K562 (cell line): ENCODE measurements around the gene FOSL2. TPM values are rescaled to one million over a fixed set of nuclear protein-coding genes. Genes with fewer than 3 reads are reported as not detected.

ENCODE experiments used
- ATAC-seq: fragments of 200-7000 bp; cut with Tn5 transposase; 3 replicates; pipeline ENCODE4 v1.9.1; 2020; ENCODE audit warnings: moderate library complexity
- BruUV-seq: library from RNA; stranded (reverse); fragments of 400-500 nt; replicated peaks from 2 replicates; lab custom pipeline; 2021; lab: Mats Ljungman, UMichigan
- CTCF ChIA-PET: fragments of 300-600 bp; formaldehyde crosslinking; extraction: SDS; loops from one replicate; lab custom pipeline; 2021; ENCODE audit warnings: low intra/inter-chr PET ratio; lab: Yijun Ruan, JAX
- POLR2A ChIA-PET: fragments of 300-600, 350-650 bp; sonication (Branson Sonifier 250); formaldehyde crosslinking; extraction: SDS; loops from one replicate; lab custom pipeline; 2021; ENCODE audit warnings: antibody characterized with exemption, inconsistent platforms; lab: Yijun Ruan, JAX
- DNase-seq, 4 experiments: peaks; one replicate each; pipeline versions ENCODE4 v3.0.0 to v3.0.0-alpha.2; 2011 to 2018; ENCODE audit warnings: low spot score in 3 of 4, mixed read lengths in 3 of 4; ENCODE audit errors: extremely low read depth in 1 of 4
- FAIRE-seq: peaks from 2 replicates; lab custom pipeline; 2011; peaks lifted over from hg19 to GRCh38; lab: Jason Lieb, UNC
- H2AFZ ChIP-seq: 2 replicates; pipeline ENCODE4 v1.6.0; 2011; ENCODE audit warnings: low read depth, low read length, control low read depth, inconsistent platforms
- H3K27ac ChIP-seq: fragments of 200-600 bp; 3 replicates; pipeline ENCODE4 v1.8.0; 2011; ENCODE audit warnings: low read depth, mild to moderate bottlenecking, control low read depth, inconsistent platforms, low read length, moderate library complexity, mixed read lengths; ENCODE audit errors: extremely low read depth
- H3K27me3 ChIP-seq, 2 experiments: fragments of 300-600 bp in 1 of 2; 2 replicates in 1 of 2; 3 replicates in 1 of 2; pipeline versions ENCODE4 v1.6.0 to v1.8.0; 2011; ENCODE audit warnings: inconsistent platforms in 2 of 2, low read length in 2 of 2, mild to moderate bottlenecking in 1 of 2, mixed read lengths in 1 of 2, moderate library complexity in 1 of 2; ENCODE audit not compliant: control insufficient read depth in 2 of 2, insufficient read depth in 2 of 2
- H3K36me3 ChIP-seq: fragments of 300-600 bp; 3 replicates; pipeline ENCODE4 v1.8.0; 2011; ENCODE audit warnings: mild to moderate bottlenecking, low read length, inconsistent platforms; ENCODE audit not compliant: control insufficient read depth, insufficient read depth
- H3K4me1 ChIP-seq, 2 experiments: fragments of 200-600 bp in 1 of 2; replicated peaks in 1 of 2; 2 replicates in 1 of 2; 3 replicates in 1 of 2; pipeline versions ENCODE4 v1.5.1 to v1.8.0; 2011; ENCODE audit warnings: inconsistent platforms in 2 of 2, low read length in 2 of 2, mild to moderate bottlenecking in 1 of 2, mixed read lengths in 1 of 2, moderate library complexity in 1 of 2; ENCODE audit not compliant: control insufficient read depth in 2 of 2, insufficient read depth in 2 of 2
- H3K4me2 ChIP-seq: 2 replicates; pipeline ENCODE4 v1.6.1; 2011; ENCODE audit warnings: low read length, control low read depth, inconsistent platforms, mixed read lengths; ENCODE audit not compliant: insufficient read depth
- H3K4me3 ChIP-seq: fragments of 200-600 bp; sonication (generic), shearing (Covaris generic); 2 replicates; pipeline ENCODE4 v1.5.1; 2016; ENCODE audit warnings: control low read depth, inconsistent platforms
- H3K79me2 ChIP-seq: fragments of 200-600 bp; 3 replicates; pipeline ENCODE4 v1.8.0; 2011; ENCODE audit warnings: low read length, inconsistent platforms; ENCODE audit not compliant: control insufficient read depth, insufficient read depth
- H3K9ac ChIP-seq, 2 experiments: 2 replicates each; pipeline versions ENCODE4 v1.6.0 to v1.6.1; 2011; ENCODE audit warnings: low read depth in 2 of 2, low read length in 2 of 2, control low read depth in 1 of 2, inconsistent platforms in 1 of 2, mild to moderate bottlenecking in 1 of 2, mixed read lengths in 1 of 2; ENCODE audit not compliant: insufficient read depth in 1 of 2
- H3K9me1 ChIP-seq: one replicate; pipeline ENCODE4 v1.6.0; 2011; ENCODE audit warnings: inconsistent platforms, mild to moderate bottlenecking, low read length, moderate library complexity; ENCODE audit not compliant: control insufficient read depth, insufficient read depth
- H3K9me3 ChIP-seq: replicated peaks from 2 replicates; pipeline ENCODE4 v1.5.1; 2011; ENCODE audit warnings: low read depth, low read length, inconsistent platforms; ENCODE audit not compliant: control insufficient read depth, insufficient read depth
- H4K20me1 ChIP-seq: replicated peaks from 2 replicates; pipeline ENCODE4 v1.6.1; 2011; ENCODE audit warnings: low read length, inconsistent platforms, mixed read lengths; ENCODE audit not compliant: control insufficient read depth, insufficient read depth
- ARID1B ChIP-seq: fragments of 450-650 bp; IDR thresholded peaks from 2 replicates; pipeline ENCODE4 v1.6.1; 2016; ENCODE audit warnings: antibody characterized with exemption, mild to moderate bottlenecking, inconsistent platforms
- CBX1 ChIP-seq: sonication (generic); IDR thresholded peaks from 2 replicates; pipeline ENCODE4 v1.6.1; 2016; ENCODE audit warnings: antibody characterized with exemption, low read depth, mild to moderate bottlenecking
- CCNT2 ChIP-seq: IDR thresholded peaks from 2 replicates; pipeline ENCODE4 v1.6.1; 2011; ENCODE audit warnings: borderline replicate concordance, low read depth, mild to moderate bottlenecking, moderate library complexity, mixed read lengths, low read length; ENCODE audit not compliant: insufficient read length; ENCODE audit errors: extremely low read depth
- GABPB1 ChIP-seq: sonication (generic); formaldehyde crosslinking; IDR thresholded peaks from 2 replicates; pipeline ENCODE4 v1.8.0; 2022; ENCODE audit warnings: mild to moderate bottlenecking, missing genetic modification reagents
- KLF6 ChIP-seq: fragments of 250-450 bp; sonication (Bioruptor Pico); IDR thresholded peaks from 2 replicates; pipeline ENCODE4 v1.4.0; 2020; ENCODE audit warnings: mild to moderate bottlenecking, moderate library complexity, borderline replicate concordance
- MBD2 ChIP-seq: sonication (generic); IDR thresholded peaks from 2 replicates; pipeline ENCODE4 v1.6.1; 2016; ENCODE audit warnings: low read depth, borderline replicate concordance
- MEF2D ChIP-seq: conservative IDR thresholded peaks from 2 replicates; pipeline ENCODE4 v1.6.1; 2016; ENCODE audit warnings: low read depth, missing genetic modification characterization, missing compliant biosample characterization
- NFE2 ChIP-seq: IDR thresholded peaks from 2 replicates; pipeline ENCODE4 v1.6.1; 2014; ENCODE audit warnings: antibody characterized with exemption, low read depth
- PHF20 ChIP-seq: fragments of 450-650 bp; IDR thresholded peaks from 2 replicates; pipeline ENCODE4 v1.6.1; 2018; ENCODE audit not compliant: partially characterized antibody
- RBBP5 ChIP-seq: fragments of 200-600 bp; sonication (generic); IDR thresholded peaks from 2 replicates; pipeline ENCODE4 v1.6.1; 2012; ENCODE audit warnings: borderline replicate concordance, mild to moderate bottlenecking, low read length, control low read depth, inconsistent platforms; ENCODE audit not compliant: insufficient read depth, poor library complexity, severe bottlenecking
- SLC30A9 ChIP-seq: fragments of 250-450 bp; sonication (Bioruptor Pico); IDR thresholded peaks from 2 replicates; pipeline ENCODE4 v1.8.0; 2022; ENCODE audit warnings: mild to moderate bottlenecking, moderate library complexity
- TAF9B ChIP-seq: fragments of 450-650 bp; IDR thresholded peaks from 2 replicates; pipeline ENCODE4 v1.6.1; 2018; ENCODE audit warnings: mild to moderate bottlenecking; ENCODE audit not compliant: partially characterized antibody
- TFAM ChIP-seq: fragments of 250-450 bp; sonication (Bioruptor Pico); conservative IDR thresholded peaks from 2 replicates; pipeline ENCODE4 v1.5.0; 2021; ENCODE audit warnings: mild to moderate bottlenecking, moderate library complexity
- ZFPM2 ChIP-seq: fragments of 250-450 bp; sonication (Bioruptor Pico); IDR thresholded peaks from 2 replicates; pipeline ENCODE4 v1.5.1; 2022; ENCODE audit warnings: mild to moderate bottlenecking
- ZNF57 ChIP-seq: fragments of 450-650 bp; formaldehyde crosslinking; IDR thresholded peaks from 2 replicates; pipeline ENCODE4 v1.4.0; 2020; ENCODE audit warnings: mild to moderate bottlenecking, moderate library complexity
- ZZZ3 ChIP-seq: fragments of 450-650 bp; IDR thresholded peaks from 2 replicates; pipeline ENCODE4 v1.6.1; 2016; ENCODE audit warnings: antibody characterized with exemption, mild to moderate bottlenecking, moderate library complexity
- WGBS: fragments of 100-300 bp; shearing (Covaris generic); methylation state at CpG from one replicate; pipeline ENCODE4 v1.1.6; 2016; ENCODE audit warnings: low coverage, mixed read lengths; ENCODE audit not compliant: insufficient coverage; ENCODE audit errors: missing lambda C conversion rate; 5-methylcytosine and 5-hydroxymethylcytosine counted together
- in situ Hi-C: fragments of 300-500 bp; cut with MboI; formaldehyde crosslinking; loops from 4 replicates; pipeline ENCODE4 v1.15.0; 2018; ENCODE audit warnings: inconsistent platforms, mixed read lengths
- intact Hi-C: fragments of 100-400 bp; cut with micrococcal nuclease; formaldehyde crosslinking; loops from 2 replicates; pipeline ENCODE4 v1.14.2; 2022
- polyA plus RNA-seq, 8 experiments: library from polyadenylated mRNA; depleted of rRNA in 4 of 8; stranded (reverse) in 5 of 8; unstranded in 3 of 8; fragments of >200 nt; fragmentation: Nextera tagmentation in 2 of 8; fragmentation: Illumina TruSeq in 1 of 8; extraction: Ambion mirVana in 2 of 8; extraction: Trizol in 1 of 8; gene quantifications; 2 replicates each; pipeline versions ENCODE4 v1.2.1 to v1.2.3, GENCODE V29; 2011 to 2014; ENCODE audit warnings: inconsistent platforms in 1 of 8, missing spikeins in 1 of 8
- total RNA-seq, 7 experiments: library from RNA; depleted of rRNA in 6 of 7; stranded (reverse); fragments of >200 nt in 6 of 7; fragmentation: Illumina TruSeq in 2 of 7; extraction: Trizol in 2 of 7; gene quantifications; 2 replicates each; pipeline versions ENCODE4 v1.2.1 to v1.2.3, GENCODE V29; 2011 to 2021; ENCODE audit warnings: low replicate concordance in 1 of 7
- TF ChIP-seq, protein P1 (sequence below): fragments of 450-650 bp; IDR thresholded peaks from 2 replicates; pipeline ENCODE4 v1.6.1; 2018; ENCODE audit not compliant: partially characterized antibody

FOSL2 gene
- total and polyA plus RNA-seq, 9 of the 15 experiments (the other 6 are each of a cell fraction or from before 2014, with no cell fraction given) = 0.04 to 2.9 (median 0.80) TPM

DNA sequence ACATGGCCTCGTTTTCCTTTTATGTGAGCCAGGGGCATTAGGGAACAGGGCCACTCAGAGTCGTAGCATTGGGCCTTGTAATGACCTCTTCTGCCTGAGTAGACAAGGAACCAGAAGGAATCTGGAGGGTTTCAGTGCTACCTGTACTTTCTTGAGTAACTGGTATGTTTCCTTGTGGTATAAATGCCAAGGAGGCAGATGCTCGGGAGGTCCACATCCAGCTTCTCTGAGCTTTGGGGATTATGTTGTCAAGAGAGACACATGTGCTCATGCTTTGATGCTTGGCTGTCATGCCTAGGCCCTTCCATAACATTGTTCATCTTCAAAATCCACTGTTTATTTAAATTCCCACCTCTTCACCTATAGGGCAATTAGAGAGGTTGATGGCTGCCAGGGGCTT is 26.3 kb downstream of the FOSL2 start:
- 17% methylated on average over 3 of the region's 3 CpGs for WGBS
- intact Hi-C loops (no loop called here), in situ Hi-C loops (no loop called here)
- DNase-seq = no peak
- Histone ChIP-seq H3K27ac (no peak overlapping the region), H3K9me1 (no peaks in the 10 kb centered on the region), H3K9ac (no peak overlapping the region), H3K4me3 (no peak overlapping the region), H3K4me1 (no peaks in the 10 kb centered on the region), H2AFZ (no peak overlapping the region), H4K20me1 (no peaks in the 10 kb centered on the region), H3K79me2 (no peaks in the 10 kb centered on the region), H3K9me3 (no peaks in the 10 kb centered on the region), H3K36me3 (no peaks in the 10 kb centered on the region), H3K4me2 (no peak overlapping the region), H3K27me3 (peaks cover 9 to 28% of the 10 kb centered on the region in 2 experiments; a peak in 4 of 5 replicates)
- CTCF ChIA-PET = no interaction called here
- ATAC-seq = no peak
- FAIRE-seq = no peak
- POLR2A ChIA-PET = no interaction called here
- no TSS peak for BruUV-seq
- no peak for TF ChIP-seq MEF2D (tag)
- TF ChIP-seq SLC30A9 (CRISPR knock-in tag) = no peak
- TF ChIP-seq ZNF57 = no peak
- no peak for TF ChIP-seq ZFPM2 (CRISPR knock-in tag)
- TF ChIP-seq KLF6 (CRISPR knock-in tag) = no peak
- TF ChIP-seq PHF20 = no peak
- no peak for TF ChIP-seq CBX1
- TF ChIP-seq TFAM (CRISPR knock-in tag) = no peak
- TF ChIP-seq, protein P1, sequence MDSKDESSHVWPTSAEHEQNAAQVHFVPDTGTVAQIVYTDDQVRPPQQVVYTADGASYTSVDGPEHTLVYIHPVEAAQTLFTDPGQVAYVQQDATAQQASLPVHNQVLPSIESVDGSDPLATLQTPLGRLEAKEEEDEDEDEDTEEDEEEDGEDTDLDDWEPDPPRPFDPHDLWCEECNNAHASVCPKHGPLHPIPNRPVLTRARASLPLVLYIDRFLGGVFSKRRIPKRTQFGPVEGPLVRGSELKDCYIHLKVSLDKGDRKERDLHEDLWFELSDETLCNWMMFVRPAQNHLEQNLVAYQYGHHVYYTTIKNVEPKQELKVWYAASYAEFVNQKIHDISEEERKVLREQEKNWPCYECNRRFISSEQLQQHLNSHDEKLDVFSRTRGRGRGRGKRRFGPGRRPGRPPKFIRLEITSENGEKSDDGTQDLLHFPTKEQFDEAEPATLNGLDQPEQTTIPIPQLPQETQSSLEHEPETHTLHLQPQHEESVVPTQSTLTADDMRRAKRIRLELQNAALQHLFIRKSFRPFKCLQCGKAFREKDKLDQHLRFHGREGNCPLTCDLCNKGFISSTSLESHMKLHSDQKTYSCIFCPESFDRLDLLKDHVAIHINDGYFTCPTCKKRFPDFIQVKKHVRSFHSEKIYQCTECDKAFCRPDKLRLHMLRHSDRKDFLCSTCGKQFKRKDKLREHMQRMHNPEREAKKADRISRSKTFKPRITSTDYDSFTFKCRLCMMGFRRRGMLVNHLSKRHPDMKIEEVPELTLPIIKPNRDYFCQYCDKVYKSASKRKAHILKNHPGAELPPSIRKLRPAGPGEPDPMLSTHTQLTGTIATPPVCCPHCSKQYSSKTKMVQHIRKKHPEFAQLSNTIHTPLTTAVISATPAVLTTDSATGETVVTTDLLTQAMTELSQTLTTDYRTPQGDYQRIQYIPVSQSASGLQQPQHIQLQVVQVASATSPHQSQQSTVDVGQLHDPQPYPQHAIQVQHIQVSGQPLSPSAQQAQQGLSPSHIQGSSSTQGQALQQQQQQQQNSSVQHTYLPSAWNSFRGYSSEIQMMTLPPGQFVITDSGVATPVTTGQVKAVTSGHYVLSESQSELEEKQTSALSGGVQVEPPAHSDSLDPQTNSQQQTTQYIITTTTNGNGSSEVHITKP = no peak
- no peak for TF ChIP-seq MBD2
- TF ChIP-seq TAF9B = no peak
- no peak for TF ChIP-seq ARID1B
- TF ChIP-seq RBBP5 = no peak
- TF ChIP-seq NFE2 = no peak
- TF ChIP-seq ZZZ3 = no peak
- no peak for TF ChIP-seq CCNT2
- TF ChIP-seq GABPB1 (CRISPR knock-in tag) = no peak
